GF-D8 (cell line): ENCODE results near the gene COMMD9.

Source experiments
- DNase-seq: peaks from one replicate; lab custom pipeline; 2025; lab: John Stamatoyannopoulos, UW

Gene COMMD9

GRCh38 chr11:36222831-36223635 lies 66.2 kb downstream of the COMMD9 start:
- DNase-seq, result no peak
